IPS-20b (cell line): Measurements from ENCODE around the gene DOK3.

Experiments used
- H3K27ac ChIP-seq: one replicate; pipeline ENCODE4 v1.5.1; 2013; ENCODE audit warnings: low read length
- H3K27me3 ChIP-seq: 2 replicates; pipeline ENCODE4 v1.6.1; 2013; ENCODE audit warnings: mild to moderate bottlenecking, low read length, inconsistent platforms; ENCODE audit not compliant: insufficient read depth
- H3K36me3 ChIP-seq: 2 replicates; pipeline ENCODE4 v1.6.1; 2013; ENCODE audit warnings: low read depth, mild to moderate bottlenecking, inconsistent platforms, low read length, moderate library complexity; ENCODE audit not compliant: insufficient read depth
- H3K4me1 ChIP-seq: 2 replicates; pipeline ENCODE4 v1.6.1; 2013; ENCODE audit warnings: mild to moderate bottlenecking, control low read depth, inconsistent platforms, low read length, moderate library complexity; ENCODE audit not compliant: insufficient read depth
- H3K4me3 ChIP-seq: 2 replicates; pipeline ENCODE4 v1.5.1; 2013; ENCODE audit warnings: mild to moderate bottlenecking, low read length, inconsistent platforms
- H3K9ac ChIP-seq: 2 replicates; pipeline ENCODE4 v1.6.1; 2013; ENCODE audit warnings: low read depth, mild to moderate bottlenecking, inconsistent platforms, low read length, moderate library complexity
- H3K9me3 ChIP-seq: 2 replicates; pipeline ENCODE4 v1.6.1; 2013; ENCODE audit warnings: mild to moderate bottlenecking, low read depth, low read length, inconsistent platforms; ENCODE audit not compliant: insufficient read depth

The DOK3 gene

DNA sequence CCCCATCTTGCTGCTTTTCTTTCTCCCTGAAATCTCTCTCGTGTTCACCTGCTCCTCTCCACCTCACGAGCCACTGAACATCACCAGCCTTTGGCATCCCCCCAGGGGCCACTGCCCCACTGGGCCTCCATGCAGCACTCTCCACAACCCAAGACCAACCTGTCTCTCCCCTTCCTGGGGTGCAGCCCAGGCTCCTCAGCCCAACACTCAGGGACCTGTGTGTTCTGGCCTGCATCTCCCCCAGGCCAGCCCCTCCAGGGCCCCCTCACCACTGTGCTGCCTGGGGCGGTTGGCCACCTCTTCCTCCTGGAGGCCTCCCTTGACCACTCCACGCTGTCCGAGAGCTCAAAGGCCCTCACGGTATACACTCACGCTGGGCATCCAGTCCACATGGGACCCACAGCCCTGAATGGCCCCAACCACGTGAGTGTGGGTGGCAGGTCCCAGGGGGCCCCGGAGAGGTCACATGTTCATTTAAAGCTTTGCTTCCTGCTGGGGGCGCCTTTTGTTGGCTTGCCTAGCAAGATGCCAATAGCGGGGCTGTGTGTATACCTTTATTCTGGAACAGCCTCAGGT, 453 bp upstream of the DOK3 start:
- peaks cover 5% of the 10 kb centered on the region; the same call in 1 of the 2 replicates for H3K4me1 ChIP-seq
- H3K9me3 ChIP-seq, result no peaks in the 10 kb centered on the region
- H3K9ac ChIP-seq, result no peak overlapping the region
- H3K27ac ChIP-seq, result no peak overlapping the region
- no peak overlapping the region for H3K4me3 ChIP-seq
- no peaks in the 10 kb centered on the region for H3K27me3 ChIP-seq
- peaks cover 49% of the 10 kb centered on the region for H3K36me3 ChIP-seq

DNA sequence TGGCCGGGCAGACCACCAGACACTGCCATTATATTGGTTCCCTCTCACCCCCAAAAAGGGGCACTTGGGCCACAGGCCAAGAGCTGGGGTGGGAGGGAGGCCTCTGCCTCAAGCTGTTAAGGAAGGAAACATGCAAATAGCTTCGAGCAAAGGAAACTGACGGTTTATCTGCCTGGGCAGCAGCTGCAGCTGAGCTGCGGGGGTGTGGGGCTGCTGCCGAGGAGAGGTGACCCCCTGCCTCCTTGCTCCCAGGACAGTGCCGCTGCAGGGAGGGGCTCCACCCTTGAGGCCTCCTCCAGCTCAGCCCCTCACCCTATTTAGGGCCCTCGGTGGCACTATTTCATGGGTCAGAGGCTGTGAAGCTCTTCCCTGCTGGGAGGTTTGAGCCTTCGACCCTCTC, 789 bp downstream of the DOK3 start:
- Histone ChIP-seq H3K9ac (no peak overlapping the region), H3K4me3 (no peak overlapping the region), H3K36me3 (peaks cover 37% of the 10 kb centered on the region), H3K27ac (no peak overlapping the region), H3K9me3 (no peaks in the 10 kb centered on the region), H3K4me1 (peaks cover 5% of the 10 kb centered on the region; the same call in 1 of the 2 replicates), H3K27me3 (no peaks in the 10 kb centered on the region)

DNA sequence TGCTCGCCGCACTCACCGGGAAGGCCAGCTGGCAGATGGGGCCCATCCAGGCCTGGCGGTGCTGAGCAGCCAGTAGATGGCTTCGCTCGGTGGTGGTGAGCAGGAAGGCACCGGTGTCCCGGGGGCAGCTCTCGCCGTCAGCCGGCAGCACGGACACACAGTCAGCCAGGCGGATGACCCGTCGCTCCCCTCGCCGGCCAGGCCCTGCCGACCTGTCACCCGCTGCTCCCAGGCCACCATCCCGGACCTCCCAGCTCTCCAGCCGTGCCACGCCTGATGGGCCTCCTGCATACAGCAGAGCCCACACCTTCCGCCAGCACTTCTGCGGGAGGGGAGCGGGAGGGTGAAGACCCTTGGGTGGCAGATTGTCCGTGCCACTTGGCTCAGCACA, 1.4 kb downstream of the DOK3 start:
- H3K27ac ChIP-seq, result no peak overlapping the region
- H3K27me3 ChIP-seq, result no peaks in the 10 kb centered on the region
- peaks cover 5% of the 10 kb centered on the region; the same call in 1 of the 2 replicates for H3K4me1 ChIP-seq
- no peak overlapping the region for H3K4me3 ChIP-seq
- peaks cover 30% of the 10 kb centered on the region for H3K36me3 ChIP-seq
- no peaks in the 10 kb centered on the region for H3K9me3 ChIP-seq
- H3K9ac ChIP-seq, result no peak overlapping the region

- peaks cover 25% of the 10 kb centered on the region for H3K36me3 ChIP-seq
- H3K4me1 ChIP-seq, result peaks cover 5% of the 10 kb centered on the region; the same call in 1 of the 2 replicates
- no peak overlapping the region for H3K4me3 ChIP-seq
- H3K9ac ChIP-seq, result no peak overlapping the region
- H3K27me3 ChIP-seq, result no peaks in the 10 kb centered on the region
- no peak overlapping the region for H3K27ac ChIP-seq
- H3K9me3 ChIP-seq, result no peaks in the 10 kb centered on the region
Measured at GRCh38 chr5:177507596-177508220, 1.9 kb downstream of the DOK3 start.

DNA sequence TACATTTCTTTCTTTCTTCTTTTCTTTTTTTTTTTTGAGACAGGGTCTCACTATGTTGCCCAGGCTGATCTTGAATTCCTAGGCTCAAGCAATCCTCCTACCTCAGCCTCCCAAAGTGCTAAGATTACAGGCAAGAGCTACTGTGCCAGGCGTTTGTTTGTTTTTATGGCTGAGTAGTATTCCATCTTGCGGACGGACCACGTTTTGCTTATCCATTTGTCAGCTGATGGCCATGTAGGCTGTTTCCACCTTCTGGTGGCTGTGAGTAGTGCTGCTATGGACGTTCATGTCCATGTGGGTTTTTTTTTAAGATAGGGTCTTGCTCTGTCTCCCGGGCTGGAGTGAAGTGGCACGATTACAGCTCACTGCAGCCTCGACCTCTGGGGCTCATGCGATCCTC, 2.5 kb downstream of the DOK3 start:
- H3K36me3 ChIP-seq, result peaks cover 20% of the 10 kb centered on the region
- no peak overlapping the region for H3K4me3 ChIP-seq
- no peaks in the 10 kb centered on the region for H3K9me3 ChIP-seq
- H3K27ac ChIP-seq, result no peak overlapping the region
- H3K27me3 ChIP-seq, result no peaks in the 10 kb centered on the region
- no peak overlapping the region for H3K9ac ChIP-seq
- H3K4me1 ChIP-seq, result peaks cover 5% of the 10 kb centered on the region; the same call in 1 of the 2 replicates

GRCh38 chr5:177505075-177505474, 4.6 kb downstream of the DOK3 start:
- Histone ChIP-seq H3K36me3 (no peaks in the 10 kb centered on the region), H3K27ac (no peak overlapping the region), H3K4me3 (no peak overlapping the region), H3K9ac (no peak overlapping the region), H3K9me3 (no peaks in the 10 kb centered on the region), H3K4me1 (peaks cover 9% of the 10 kb centered on the region; the same call in 1 of the 2 replicates), H3K27me3 (0 out of 2 replicates have a peak, but pooled peaks cover 4% of the 10 kb centered on the region)

- Histone ChIP-seq H3K9ac (no peak overlapping the region), H3K36me3 (no peaks in the 10 kb centered on the region), H3K9me3 (no peaks in the 10 kb centered on the region), H3K27me3 (peaks cover 11% of the 10 kb centered on the region), H3K27ac (no peak overlapping the region), H3K4me3 (no peak overlapping the region), H3K4me1 (peaks cover 5% of the 10 kb centered on the region; the same call in 1 of the 2 replicates)
Measured at GRCh38 chr5:177504086-177505056, 5.3 kb downstream of the DOK3 start.

- Histone ChIP-seq H3K4me3 (no peak overlapping the region), H3K4me1 (peaks cover 9% of the 10 kb centered on the region; the same call in 1 of the 2 replicates), H3K27ac (no peak overlapping the region), H3K27me3 (peaks cover 19% of the 10 kb centered on the region), H3K36me3 (no peaks in the 10 kb centered on the region), H3K9ac (no peak overlapping the region), H3K9me3 (no peaks in the 10 kb centered on the region)
Measured at GRCh38 chr5:177503351-177504085, 6.1 kb downstream of the DOK3 start.

DNA sequence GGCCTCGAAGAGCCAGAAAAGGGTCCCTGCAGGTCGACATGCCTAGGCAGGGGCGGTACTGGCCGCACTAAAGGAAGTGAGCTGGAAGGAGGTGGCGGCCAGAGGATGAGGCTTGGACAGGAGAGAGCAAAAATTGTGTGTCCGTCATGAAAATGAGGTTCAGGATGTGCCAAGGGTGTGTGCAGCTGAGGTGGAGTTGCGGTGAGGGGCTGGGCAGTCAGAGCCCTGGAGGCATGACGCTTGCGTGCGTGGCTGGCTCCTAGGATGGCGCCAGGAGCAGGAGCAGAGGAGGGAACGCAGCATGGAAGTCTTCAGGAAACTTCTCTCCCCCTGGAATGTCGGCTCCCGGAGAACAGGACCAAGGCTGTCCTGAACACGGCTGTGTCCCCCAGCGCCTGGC, 6.7 kb downstream of the DOK3 start:
- Histone ChIP-seq H3K36me3 (no peaks in the 10 kb centered on the region), H3K4me1 (peaks cover 12% of the 10 kb centered on the region; the same call in 1 of the 2 replicates), H3K27me3 (peaks cover 25% of the 10 kb centered on the region), H3K9me3 (no peaks in the 10 kb centered on the region), H3K4me3 (no peak overlapping the region), H3K9ac (no peak overlapping the region), H3K27ac (no peak overlapping the region)

GRCh38 chr5:177501874-177502678, 7.5 kb downstream of the DOK3 start:
- Histone ChIP-seq H3K9me3 (no peaks in the 10 kb centered on the region), H3K4me1 (peaks cover 12% of the 10 kb centered on the region; the same call in 1 of the 2 replicates), H3K36me3 (no peaks in the 10 kb centered on the region), H3K27me3 (peaks cover 25% of the 10 kb centered on the region), H3K27ac (no peak overlapping the region), H3K9ac (no peak overlapping the region), H3K4me3 (no peak overlapping the region)
